Upper lobe of left lung (tissue), 6 donors: ENCODE measurements around the gene IL1RAPL2. TPM values are rescaled to one million over a fixed set of nuclear protein-coding genes. Genes with fewer than 3 reads are reported as not detected.

ENCODE experiments used
- ATAC-seq, 2 donors: fragments of 200-7000 bp; cut with Tn5 transposase; one replicate each; pipeline ENCODE4 v1.9.1; 2022; ENCODE audit warnings: mild to moderate bottlenecking in 2 of 2, moderate library complexity in 2 of 2; ENCODE audit not compliant: low FRiP score in 2 of 2
- DNase-seq, 2 donors: peaks; one replicate each; pipeline ENCODE4 v3.0.0-alpha.2; 2019 to 2020
- H3K27ac ChIP-seq, 4 donors: fragments of 200-600 bp; sonication (generic); one replicate each; pipeline ENCODE4 v1.5.1; 2016 to 2019
- H3K27me3 ChIP-seq, 4 donors: fragments of 200-600 bp; sonication (generic); one replicate each; pipeline ENCODE4 v1.5.1; 2017 to 2019
- H3K36me3 ChIP-seq, 4 donors: fragments of 200-600 bp; sonication (generic); one replicate each; pipeline ENCODE4 v1.5.1; 2016 to 2019
- H3K4me1 ChIP-seq, 4 donors: fragments of 200-600 bp; sonication (generic); one replicate each; pipeline ENCODE4 v1.5.1; 2018 to 2019
- H3K4me3 ChIP-seq, 4 donors: fragments of 200-600 bp; sonication (generic); one replicate each; pipeline ENCODE4 v1.5.1; 2017 to 2019; ENCODE audit warnings: mild to moderate bottlenecking in 2 of 4, moderate library complexity in 1 of 4
- H3K9me3 ChIP-seq, 4 donors: fragments of 200-600 bp; sonication (generic); one replicate each; pipeline ENCODE4 v1.5.1; 2018 to 2019
- CTCF ChIP-seq, 6 experiments: fragments of 450-650 bp in 4 of 6; fragments of 200-600 bp in 2 of 6; sonication (generic) in 2 of 6; IDR thresholded peaks; one replicate each; pipeline ENCODE4 v1.5.1; 2016 to 2019; ENCODE audit warnings: antibody characterized with exemption in 6 of 6
- EP300 ChIP-seq, 4 donors: sonication (generic); formaldehyde crosslinking; IDR thresholded peaks; one replicate each; pipeline ENCODE4 v1.5.1; 2017; ENCODE audit warnings: antibody characterized with exemption in 4 of 4, control low read depth in 2 of 4
- POLR2A ChIP-seq, 4 donors: fragments of 450-650 bp; IDR thresholded peaks; one replicate each; pipeline ENCODE4 v1.5.1; 2016 to 2017; ENCODE audit warnings: antibody characterized with exemption in 4 of 4, mild to moderate bottlenecking in 2 of 4
- POLR2AphosphoS5 ChIP-seq, 2 donors: sonication (generic); formaldehyde crosslinking; IDR thresholded peaks; one replicate each; pipeline ENCODE4 v1.5.1; 2017; ENCODE audit warnings: antibody characterized with exemption in 2 of 2
- WGBS, 2 donors: methylation state at CpG; one replicate each; pipeline ENCODE4 v1.1.5; 2017 to 2018; 5-methylcytosine and 5-hydroxymethylcytosine counted together
- total RNA-seq, 6 donors: library from RNA; depleted of rRNA in 4 of 6; stranded (reverse); fragments of >200 nt in 4 of 6; gene quantifications; one replicate each; pipeline versions ENCODE4 v1.1.0 to v1.2.1, GENCODE V29; 2016 to 2021
- donor health status: DM: no; HTN: no; CAD: no; lungs with moderate emphysema.
- donor health status: DM: no; HTN: yes; CAD: no; lungs with severe emphysema.

IL1RAPL2 gene
- total RNA-seq, 6 donors from 2014 or later = not detected

GRCh38 chrX:105608745-105609144, 1042.7 kb downstream of the IL1RAPL2 start:
- DNase-seq (no peak), ATAC-seq (no peak)
- Histone ChIP-seq H3K4me3 (no peak overlapping the region), H3K27me3 (no peaks in the 10 kb centered on the region), H3K27ac (no peak overlapping the region), H3K9me3 (no peaks in the 10 kb centered on the region), H3K4me1 (no peaks in the 10 kb centered on the region), H3K36me3 (no peaks in the 10 kb centered on the region)
- WGBS, 2 donors = 74 to 79% methylated on average over 2 of the region's 2 CpGs
- TF ChIP-seq POLR2A (IDR thresholded peaks at IDR 0.05) (no peak), EP300 (IDR thresholded peaks at IDR 0.05) (no peak), CTCF (IDR thresholded peaks at IDR 0.05) (no peak), POLR2AphosphoS5 (IDR thresholded peaks at IDR 0.05) (no peak)

GRCh38 chrX:105609530-105609929, 1043.5 kb downstream of the IL1RAPL2 start:
- ATAC-seq (no peak), DNase-seq (no peak)
- 68 to 91% methylated on average over 3 of the region's 3 CpGs for WGBS, 2 donors
- Histone ChIP-seq H3K4me1 (no peaks in the 10 kb centered on the region), H3K27ac (no peak overlapping the region), H3K27me3 (no peaks in the 10 kb centered on the region), H3K4me3 (no peak overlapping the region), H3K36me3 (no peaks in the 10 kb centered on the region), H3K9me3 (no peaks in the 10 kb centered on the region)
- TF ChIP-seq CTCF (IDR thresholded peaks at IDR 0.05) (no peak), POLR2AphosphoS5 (IDR thresholded peaks at IDR 0.05) (no peak), EP300 (IDR thresholded peaks at IDR 0.05) (no peak), POLR2A (IDR thresholded peaks at IDR 0.05) (no peak)

- 53 to 56% methylated on average over 2 of the region's 2 CpGs for WGBS, 2 donors
- Histone ChIP-seq H3K36me3 (no peaks in the 10 kb centered on the region), H3K4me3 (no peak overlapping the region), H3K27me3 (no peaks in the 10 kb centered on the region), H3K27ac (no peak overlapping the region), H3K4me1 (no peaks in the 10 kb centered on the region), H3K9me3 (no peaks in the 10 kb centered on the region)
- DNase-seq (no peak), ATAC-seq (no peak)
- TF ChIP-seq POLR2A (IDR thresholded peaks at IDR 0.05) (no peak), CTCF (IDR thresholded peaks at IDR 0.05) (no peak), EP300 (IDR thresholded peaks at IDR 0.05) (no peak), POLR2AphosphoS5 (IDR thresholded peaks at IDR 0.05) (no peak)
Observed at GRCh38 chrX:105610411-105610810, 1044.4 kb downstream of the IL1RAPL2 start.

GRCh38 chrX:105618393-105619101, 1052.5 kb downstream of the IL1RAPL2 start:
- Histone ChIP-seq H3K36me3 (no peaks in the 10 kb centered on the region), H3K4me3 (no peak overlapping the region), H3K27me3 (no peaks in the 10 kb centered on the region), H3K27ac (no peak overlapping the region), H3K9me3 (no peaks in the 10 kb centered on the region), H3K4me1 (no peaks in the 10 kb centered on the region)
- DNase-seq = no peak
- no peak for ATAC-seq
- 71 to 81% methylated on average over 1 to 3 of the region's 3 CpGs for WGBS, 2 donors
- TF ChIP-seq POLR2A (IDR thresholded peaks at IDR 0.05) (no peak), CTCF (IDR thresholded peaks at IDR 0.05) (no peak), POLR2AphosphoS5 (IDR thresholded peaks at IDR 0.05) (no peak), EP300 (IDR thresholded peaks at IDR 0.05) (no peak)

GRCh38 chrX:105634180-105634579, 1068.2 kb downstream of the IL1RAPL2 start:
- ATAC-seq = no peak
- TF ChIP-seq CTCF (IDR thresholded peaks at IDR 0.05) = no peak
- no peak for TF ChIP-seq EP300 (IDR thresholded peaks at IDR 0.05)
- no peak for TF ChIP-seq POLR2A (IDR thresholded peaks at IDR 0.05)
- no peak for TF ChIP-seq POLR2AphosphoS5 (IDR thresholded peaks at IDR 0.05)

More at GRCh38 chrX:105634180-105634579, 1068.2 kb downstream of the IL1RAPL2 start:
- Histone ChIP-seq H3K9me3 (no peaks in the 10 kb centered on the region), H3K4me3 (no peak overlapping the region), H3K27ac (no peak overlapping the region), H3K27me3 (no peaks in the 10 kb centered on the region), H3K4me1 (no peaks in the 10 kb centered on the region), H3K36me3 (no peaks in the 10 kb centered on the region)
- DNase-seq = no peak
